ENCODE results near the gene VPS16. TPM values are rescaled to one million over a fixed set of nuclear protein-coding genes. Genes with fewer than 3 reads are reported as not detected.
A peak's percentile ranks its signal among the peaks of the same experiment; 100 is the strongest.

VPS16 gene
- total RNA-seq, 4 donors from 2014 or later, result 22.1 to 44.0 (median 30.7) TPM

- Histone ChIP-seq H3K27me3 (no peaks in the 10 kb centered on the region), H3K4me3 (no peak overlapping the region), H3K4me1 (peaks cover 0 to 28% (median 3%) of the 10 kb centered on the region in 3 donors), H3K36me3 (peaks cover 0 to 37% of the 10 kb centered on the region in 2 donors), H3K9me3 (no peaks in the 10 kb centered on the region), H3K27ac (no peak overlapping the region)
- no peak for TF ChIP-seq POLR2AphosphoS5 (IDR thresholded peaks at IDR 0.05)
- TF ChIP-seq CTCF (IDR thresholded peaks at IDR 0.05), result no peak
- no peak for TF ChIP-seq EP300 (IDR thresholded peaks at IDR 0.05)
- no peak for TF ChIP-seq POLR2A (IDR thresholded peaks at IDR 0.05)
- ATAC-seq, result no peak
- 92 to 100% methylated on average over 2 to 3 of the region's 6 CpGs for WGBS, 2 donors (ENCODE audit: low coverage in 1 of 2)
Measured at GRCh38 chr20:2837221-2837960, 3.2 kb upstream of the VPS16 start.

- no peak for TF ChIP-seq POLR2A (IDR thresholded peaks at IDR 0.05)
- no peak for TF ChIP-seq POLR2AphosphoS5 (IDR thresholded peaks at IDR 0.05)
- no peak for TF ChIP-seq CTCF (IDR thresholded peaks at IDR 0.05)
- TF ChIP-seq EP300 (IDR thresholded peaks at IDR 0.05), result no peak
- WGBS, 2 donors (ENCODE audit: low coverage in 1 of 2), result 100% methylated on average over 4 of the region's 19 CpGs; no CpG with 5 or more reads in 1 of the 2 donors
Measured at GRCh38 chr20:2838170-2838797, 2.3 kb upstream of the VPS16 start.

GRCh38 chr20:2838847-2839671 is 1.5 kb upstream of the VPS16 start:
- TF ChIP-seq CTCF (IDR thresholded peaks at IDR 0.05), result no peak
- TF ChIP-seq EP300 (IDR thresholded peaks at IDR 0.05), result no peak
- no peak for TF ChIP-seq POLR2A (IDR thresholded peaks at IDR 0.05)
- TF ChIP-seq POLR2AphosphoS5 (IDR thresholded peaks at IDR 0.05), result no peak

More at GRCh38 chr20:2838170-2838797, 2.3 kb upstream of the VPS16 start:
- no peak overlapping the region for H3K4me3 ChIP-seq
- no peak for ATAC-seq
- H3K36me3 ChIP-seq, result peaks cover 0 to 40% of the 10 kb centered on the region in 2 donors
- H3K9me3 ChIP-seq, result no peaks in the 10 kb centered on the region
- no peaks in the 10 kb centered on the region for H3K27me3 ChIP-seq
- H3K27ac ChIP-seq, result no peak overlapping the region
- H3K4me1 ChIP-seq, result peaks cover 0 to 28% (median 3%) of the 10 kb centered on the region in 3 donors

GRCh38 chr20:2839732-2840137 is 810 bp upstream of the VPS16 start:
- Histone ChIP-seq H3K9me3 (no peaks in the 10 kb centered on the region), H3K27me3 (no peaks in the 10 kb centered on the region), H3K4me3 (peak overlapping the region; percentile 83 to 88), H3K27ac (peak overlapping the region in 3 of 4 donors; percentile 89 to 92 (median 92)), H3K4me1 (peaks cover 0 to 28% (median 3%) of the 10 kb centered on the region in 3 donors), H3K36me3 (peaks cover 0 to 43% of the 10 kb centered on the region in 2 donors)
- no peak for ATAC-seq
- TF ChIP-seq POLR2AphosphoS5 (IDR thresholded peaks at IDR 0.05) (no peak), EP300 (IDR thresholded peaks at IDR 0.05) (no peak), CTCF (IDR thresholded peaks at IDR 0.05) (no peak), POLR2A (IDR thresholded peaks at IDR 0.05) (no peak)
- WGBS, 2 donors (ENCODE audit: low coverage in 1 of 2), result 88 to 90% methylated on average over 6 to 12 of the region's 21 CpGs

More at GRCh38 chr20:2838847-2839671, 1.5 kb upstream of the VPS16 start:
- Histone ChIP-seq H3K4me3 (peak overlapping the region in 1 of 2 donors; percentile 88), H3K9me3 (no peaks in the 10 kb centered on the region), H3K36me3 (peaks cover 0 to 47% of the 10 kb centered on the region in 2 donors), H3K27me3 (no peaks in the 10 kb centered on the region), H3K27ac (no peak overlapping the region), H3K4me1 (peaks cover 0 to 28% (median 3%) of the 10 kb centered on the region in 3 donors)
- no peak for ATAC-seq
- WGBS, 2 donors (ENCODE audit: low coverage in 1 of 2), result 95% methylated on average over 6 of the region's 15 CpGs; no CpG with 5 or more reads in 1 of the 2 donors

Measured in gastroesophageal sphincter (tissue), 4 donors.